ENCODE data around the gene PSMB10.

GRCh38 chr16:67946128-67946569 is 9.5 kb upstream of the PSMB10 start:
- TF ChIP-seq CTCF (IDR thresholded peaks at IDR 0.05) = no peak
- no peak for TF ChIP-seq EZH2phosphoT487 (IDR thresholded peaks at IDR 0.05)
